Lower leg skin (tissue), 3 donors: ENCODE measurements around the gene TRAPPC4.

ENCODE experiments used
- CTCF ChIP-seq, 3 donors: fragments of 450-650 bp; IDR thresholded peaks; one replicate each; pipeline ENCODE4 v1.5.1; 2016; ENCODE audit warnings: antibody characterized with exemption in 3 of 3, mild to moderate bottlenecking in 3 of 3, moderate library complexity in 2 of 3
- POLR2A ChIP-seq, 2 donors: fragments of 450-650 bp; IDR thresholded peaks; one replicate each; pipeline ENCODE4 v1.6.1; 2016 to 2017; ENCODE audit warnings: antibody characterized with exemption in 2 of 2, mild to moderate bottlenecking in 1 of 2, moderate library complexity in 1 of 2

GRCh38 chr11:119051440-119052162, 33.0 kb downstream of the TRAPPC4 start:
- TF ChIP-seq CTCF (IDR thresholded peaks at IDR 0.05) (no peak), POLR2A (IDR thresholded peaks at IDR 0.05) (no peak)
